IMR-90 (cell line): ENCODE data around the gene STUB1. TPM values are rescaled to one million over a fixed set of nuclear protein-coding genes. Genes with fewer than 3 reads are reported as not detected.

ENCODE experiments used
- POLR2A ChIP-seq: IDR thresholded peaks from 2 replicates; pipeline ENCODE4 v1.6.1; 2012; ENCODE audit warnings: mild to moderate bottlenecking, low read depth, low read length
- USF2 ChIP-seq: fragments of 150-350 bp; IDR thresholded peaks from 2 replicates; pipeline ENCODE4 v1.6.1; 2017; ENCODE audit warnings: mild to moderate bottlenecking, antibody characterized with exemption, low read length, low read depth
- polyA plus RNA-seq, 3 experiments: library from polyadenylated mRNA; depleted of rRNA; stranded (reverse); fragments of >200 nt; gene quantifications; 2 replicates each; pipeline ENCODE4 v1.2.3, GENCODE V29; 2012; ENCODE audit warnings: low replicate concordance in 1 of 3
- total RNA-seq: library from RNA; depleted of rRNA; stranded (reverse); fragments of >200 nt; gene quantifications from 2 replicates; pipeline ENCODE4 v1.2.3, GENCODE V29; 2012

The STUB1 gene
- total and polyA plus RNA-seq, 2 of the 4 experiments (the other 2 are of a cell fraction), result 183 to 186 TPM

DNA sequence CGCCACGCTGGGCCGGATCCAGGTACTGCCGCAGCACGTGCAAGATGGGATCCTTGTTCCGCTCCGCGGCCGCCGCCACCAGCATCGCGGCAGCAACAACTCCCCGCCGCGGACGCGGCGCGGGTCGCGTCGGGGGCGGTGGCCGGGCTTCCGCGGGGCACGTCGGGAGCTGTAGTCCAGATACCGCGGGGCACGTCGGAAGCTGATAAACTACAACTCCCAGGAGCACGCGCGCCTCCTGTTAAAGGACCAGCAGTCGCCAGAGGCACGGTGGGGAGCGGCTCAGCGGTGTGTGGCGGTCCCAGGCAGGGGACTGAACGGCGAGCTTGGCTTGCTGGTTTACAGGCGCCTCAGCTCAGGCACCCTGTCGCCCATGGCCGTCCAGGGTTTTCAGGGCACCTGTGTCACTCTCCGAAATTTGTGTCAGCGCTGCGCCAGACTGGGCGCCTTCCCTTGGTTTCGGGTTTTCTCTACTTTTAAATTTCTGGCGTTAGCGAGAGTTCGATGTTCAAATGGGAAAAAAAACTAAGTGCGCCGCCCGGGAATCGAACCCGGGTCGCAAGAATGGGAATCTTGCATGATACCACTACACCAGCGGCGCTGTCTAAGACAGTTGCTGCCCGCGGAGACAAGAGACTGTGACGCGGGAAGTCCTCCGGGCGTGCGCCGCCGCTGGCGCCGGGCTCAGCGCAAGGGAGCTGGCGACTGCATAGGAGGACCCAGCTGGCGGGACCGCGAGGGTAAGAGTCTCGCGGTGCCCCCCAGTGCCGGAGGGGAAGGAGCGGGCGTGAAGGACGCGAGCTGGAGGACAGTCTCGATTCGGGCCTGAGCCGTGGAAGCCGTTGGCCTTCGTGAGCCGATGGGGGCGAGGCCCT is 43.8 kb upstream of the STUB1 start, which contains the start of gene METTL26 (continued):
- peak; percentile 5; the same call in 1 of the 2 replicates for TF ChIP-seq USF2
- TF ChIP-seq POLR2A, result peak; percentile 69; the same call in 1 of the 2 replicates
